ENCODE data around the gene CPA5.
"Not testable (repeated sequence)": the region's sequence is repeated elsewhere in the genome, so short reads cannot be mapped to it uniquely, and the experiment has no call there.

Gene CPA5

GRCh38 chr7:130358471-130358870 is 13.9 kb downstream of the CPA5 start:
- no peak for DNase-seq (ENCODE audit: low read depth, low spot score)

DNA sequence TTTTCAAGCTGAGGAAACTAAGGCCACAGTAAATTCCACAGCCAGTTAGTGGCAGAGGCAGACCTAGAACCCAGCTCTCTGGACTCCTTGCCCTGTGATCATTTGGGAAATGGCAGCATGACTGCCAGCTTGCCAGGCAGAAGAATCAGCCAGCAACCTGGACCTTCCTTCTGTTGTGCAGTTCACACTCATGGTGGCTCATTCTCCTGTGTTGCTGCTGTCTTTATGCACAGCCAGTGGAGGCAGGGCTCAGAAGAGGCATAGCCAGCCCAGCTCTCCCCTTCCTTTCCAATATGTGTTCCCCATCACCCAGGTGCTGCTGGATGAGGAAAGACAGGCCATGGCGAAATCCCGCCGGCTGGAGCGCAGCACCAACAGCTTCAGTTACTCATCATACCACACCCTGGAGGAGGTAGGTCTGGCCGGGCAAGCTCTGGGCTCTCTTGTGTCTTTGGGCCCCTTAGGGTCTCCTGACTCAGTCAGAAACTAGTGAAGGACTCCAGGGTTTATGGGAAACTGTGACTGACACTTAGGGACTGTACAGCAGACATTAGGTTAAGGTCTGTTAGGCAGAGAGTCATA is 14.8 kb downstream of the CPA5 start:
- DNase-seq (ENCODE audit: low read depth, low spot score), result no peak

- no peak for DNase-seq (ENCODE audit: low read depth, low spot score)
Observed at GRCh38 chr7:130360518-130360917, 15.9 kb downstream of the CPA5 start.

DNA sequence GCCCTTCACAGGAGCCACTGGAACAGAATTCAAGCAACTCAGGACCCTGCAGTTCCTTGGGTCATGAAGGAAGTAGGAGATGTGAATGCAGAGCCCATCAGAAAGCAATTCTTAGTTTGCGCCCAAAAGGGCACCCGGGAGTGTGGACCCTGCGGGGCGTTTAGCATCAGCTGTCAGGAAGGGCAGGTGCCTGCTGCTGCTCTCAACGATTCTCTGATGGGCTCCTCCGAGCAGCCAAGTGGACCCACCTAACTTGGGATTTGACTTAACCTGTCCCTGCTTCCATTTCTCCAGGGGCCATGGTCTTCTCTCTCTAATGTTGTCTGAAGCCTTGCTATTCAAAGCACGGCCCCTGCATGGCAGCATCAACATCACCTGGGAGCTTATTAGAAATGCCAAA is 17.1 kb downstream of the CPA5 start:
- DNase-seq (ENCODE audit: low read depth, low spot score), result no peak

- no peak for DNase-seq (ENCODE audit: low read depth, low spot score)
Observed at GRCh38 chr7:130362251-130362816, 17.7 kb downstream of the CPA5 start.

- DNase-seq (ENCODE audit: low read depth, low spot score), result no peak
Observed at GRCh38 chr7:130363026-130363847, 18.6 kb downstream of the CPA5 start.

DNA sequence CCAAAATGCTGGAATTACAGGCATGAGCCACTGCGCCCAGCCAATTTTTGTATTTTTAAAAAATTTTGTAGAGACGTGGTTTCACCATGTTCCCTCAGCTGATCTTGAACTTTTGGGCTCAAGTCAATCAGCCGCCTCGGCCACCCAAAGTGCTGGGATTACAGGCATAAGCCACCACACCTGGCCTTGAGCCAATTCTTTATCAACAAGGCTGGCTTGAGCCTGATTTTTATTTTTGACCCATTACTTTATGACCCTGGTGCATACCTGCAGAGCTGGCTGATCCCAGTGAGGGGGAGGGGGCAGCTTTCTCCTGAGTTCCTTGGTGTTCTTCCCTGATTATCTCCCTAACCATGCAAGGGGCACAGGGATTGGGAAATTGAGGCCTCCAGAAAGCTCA is 19.8 kb downstream of the CPA5 start:
- DNase-seq (ENCODE audit: low read depth, low spot score), result no peak

DNA sequence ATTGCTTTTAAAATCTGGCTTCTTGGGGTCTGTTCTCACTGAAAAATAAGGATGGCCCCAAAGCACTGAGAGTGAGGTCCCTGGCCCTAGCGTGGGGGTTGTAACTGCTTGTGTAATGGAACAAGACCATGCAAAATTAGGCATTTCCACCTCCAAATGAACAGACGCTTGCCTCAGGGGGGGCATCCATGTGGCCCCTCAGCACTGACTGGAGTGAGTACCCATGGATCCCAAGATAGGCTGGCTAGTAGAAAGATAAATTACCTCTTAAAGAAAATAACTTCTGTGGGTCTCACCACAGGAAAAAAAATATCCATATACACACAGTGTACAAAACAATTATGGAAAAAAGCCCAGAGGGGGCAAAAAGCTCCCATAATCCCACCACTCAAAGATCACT is 20.5 kb downstream of the CPA5 start:
- no peak for DNase-seq (ENCODE audit: low read depth, low spot score)

DNA sequence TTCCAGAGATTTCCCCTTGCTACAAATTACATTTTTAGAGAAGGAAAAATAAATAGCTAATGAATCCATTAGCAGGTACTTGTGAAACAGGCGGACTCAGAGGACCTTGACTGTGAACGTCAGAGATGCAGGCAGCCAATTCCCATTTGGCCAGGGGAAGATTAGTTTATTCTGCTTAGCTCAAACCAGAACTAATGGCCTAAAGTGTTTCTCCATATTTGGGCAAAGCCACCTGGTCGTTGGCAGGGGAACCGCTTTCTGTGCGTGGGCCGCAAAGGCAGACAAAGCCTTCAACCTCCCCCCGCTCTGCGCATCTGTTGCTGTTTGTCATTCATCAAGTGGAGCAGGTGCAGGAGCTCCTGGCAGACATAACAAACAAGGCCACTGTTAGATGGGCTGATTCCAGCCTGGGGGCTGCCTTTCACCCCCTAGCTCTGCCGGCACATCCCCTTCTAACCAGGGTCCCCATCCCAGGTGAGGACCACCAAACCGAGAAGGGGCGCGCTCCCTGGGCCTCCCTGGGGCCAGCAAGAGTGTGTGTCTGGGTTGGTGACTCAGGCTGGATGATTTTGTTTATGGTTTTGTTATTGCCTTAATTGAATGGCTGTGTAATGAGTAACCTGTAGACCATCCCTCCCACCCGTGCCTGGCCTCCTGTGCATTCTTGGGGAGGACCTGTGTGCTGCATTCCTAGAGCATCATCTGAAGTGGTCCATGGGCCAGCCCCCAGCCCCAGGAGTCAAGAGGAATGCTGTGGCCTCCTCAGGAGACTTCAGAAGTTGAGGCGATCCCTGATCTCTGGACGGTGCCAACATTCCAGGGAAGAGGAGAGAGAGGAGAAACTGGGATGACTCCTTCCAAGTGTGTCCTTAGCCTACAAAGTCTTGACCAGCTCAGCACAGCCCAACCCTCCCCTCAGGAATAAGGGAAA is 21.2 kb downstream of the CPA5 start:
- no peak for DNase-seq (ENCODE audit: low read depth, low spot score)

GRCh38 chr7:130366564-130366963 is 21.9 kb downstream of the CPA5 start:
- no peak for DNase-seq (ENCODE audit: low read depth, low spot score)

DNA sequence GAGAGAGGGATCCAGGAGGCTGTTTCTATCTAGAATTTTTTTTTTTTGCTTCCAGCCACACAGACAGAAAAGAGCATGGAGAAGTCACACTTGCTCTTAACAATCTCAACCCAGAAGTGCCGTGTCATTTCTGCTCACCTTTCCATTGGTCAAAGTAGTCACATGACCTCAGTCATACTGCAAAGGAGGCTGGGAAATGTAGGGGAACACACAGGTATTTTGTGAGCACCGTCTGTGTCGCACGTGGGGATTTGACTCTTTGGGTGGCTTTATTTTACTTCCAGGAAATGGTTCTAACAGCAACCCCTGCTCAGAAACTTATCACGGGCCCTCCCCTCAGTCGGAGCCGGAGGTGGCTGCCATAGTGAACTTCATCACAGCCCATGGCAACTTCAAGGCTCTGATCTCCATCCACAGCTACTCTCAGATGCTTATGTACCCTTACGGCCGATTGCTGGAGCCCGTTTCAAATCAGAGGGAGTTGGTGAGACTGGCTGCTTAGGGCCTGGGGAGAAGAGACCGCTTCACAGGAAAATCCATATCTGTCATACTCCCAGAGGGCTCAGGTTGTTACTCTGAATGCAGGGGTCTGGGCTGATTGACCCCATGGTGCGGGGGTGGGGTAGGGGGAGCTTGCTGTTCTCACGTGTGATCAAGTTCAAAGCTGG is 22.6 kb downstream of the CPA5 start:
- no peak for DNase-seq (ENCODE audit: low read depth, low spot score)

- DNase-seq (ENCODE audit: low read depth, low spot score), result no peak
Observed at GRCh38 chr7:130367836-130368746, 23.5 kb downstream of the CPA5 start.

GRCh38 chr7:130369110-130369711 is 24.6 kb downstream of the CPA5 start:
- DNase-seq (ENCODE audit: low read depth, low spot score), result no peak

DNA sequence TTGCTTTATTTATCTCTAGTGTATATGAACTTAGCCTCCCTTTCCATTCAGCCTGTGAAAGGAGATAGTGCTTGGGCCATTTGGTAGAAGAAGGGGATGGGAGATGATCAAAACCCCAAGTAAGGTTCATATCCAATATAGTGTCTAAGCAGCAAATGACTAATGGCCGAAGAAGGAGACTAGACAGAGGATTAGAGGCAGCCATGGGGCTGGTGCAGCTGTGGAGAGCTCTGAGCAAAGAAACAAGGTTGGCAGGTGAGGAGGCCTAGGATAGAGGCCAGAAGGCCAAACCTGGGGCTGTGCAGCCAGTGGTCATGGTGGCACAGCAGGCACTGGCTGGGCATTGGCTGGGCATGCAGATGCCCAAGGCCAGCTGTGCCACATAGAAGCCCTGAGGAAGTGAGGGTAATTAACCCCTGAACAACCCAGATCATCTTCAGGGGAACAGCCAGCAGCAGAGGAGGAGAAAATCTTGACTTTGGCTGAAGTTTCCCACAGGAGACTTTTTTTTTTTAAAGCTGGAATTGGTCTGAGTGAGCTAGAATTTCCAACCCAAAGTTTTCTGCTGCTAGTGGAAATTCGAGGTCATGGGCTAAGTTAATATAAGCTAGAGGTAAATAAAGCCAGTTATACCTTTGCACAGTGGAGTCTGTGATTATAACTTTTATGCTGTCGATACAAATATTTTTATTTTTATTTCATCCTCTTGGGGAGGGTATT is 25.4 kb downstream of the CPA5 start:
- DNase-seq (ENCODE audit: low read depth, low spot score), result no peak

DNA sequence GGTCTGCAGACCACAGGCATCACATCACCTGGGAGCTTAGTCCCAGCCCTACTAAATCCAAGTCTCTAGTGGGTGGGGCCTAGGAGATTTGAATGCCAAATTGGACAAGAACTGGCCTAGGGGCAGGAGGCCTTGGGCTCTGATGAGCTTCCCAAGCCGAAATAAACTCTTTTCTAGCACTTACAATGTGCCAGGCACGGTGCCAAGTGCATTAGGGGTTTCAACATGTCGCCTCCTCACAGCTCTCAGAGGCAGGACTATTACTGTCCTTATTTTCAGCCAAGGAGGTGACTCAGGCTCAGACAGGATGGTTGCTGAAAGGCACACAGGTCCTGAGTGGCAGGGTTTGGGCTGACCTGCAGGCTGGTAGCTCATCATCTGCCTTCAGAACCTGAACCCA is 26.4 kb downstream of the CPA5 start:
- DNase-seq (ENCODE audit: low read depth, low spot score), result no peak

DNA sequence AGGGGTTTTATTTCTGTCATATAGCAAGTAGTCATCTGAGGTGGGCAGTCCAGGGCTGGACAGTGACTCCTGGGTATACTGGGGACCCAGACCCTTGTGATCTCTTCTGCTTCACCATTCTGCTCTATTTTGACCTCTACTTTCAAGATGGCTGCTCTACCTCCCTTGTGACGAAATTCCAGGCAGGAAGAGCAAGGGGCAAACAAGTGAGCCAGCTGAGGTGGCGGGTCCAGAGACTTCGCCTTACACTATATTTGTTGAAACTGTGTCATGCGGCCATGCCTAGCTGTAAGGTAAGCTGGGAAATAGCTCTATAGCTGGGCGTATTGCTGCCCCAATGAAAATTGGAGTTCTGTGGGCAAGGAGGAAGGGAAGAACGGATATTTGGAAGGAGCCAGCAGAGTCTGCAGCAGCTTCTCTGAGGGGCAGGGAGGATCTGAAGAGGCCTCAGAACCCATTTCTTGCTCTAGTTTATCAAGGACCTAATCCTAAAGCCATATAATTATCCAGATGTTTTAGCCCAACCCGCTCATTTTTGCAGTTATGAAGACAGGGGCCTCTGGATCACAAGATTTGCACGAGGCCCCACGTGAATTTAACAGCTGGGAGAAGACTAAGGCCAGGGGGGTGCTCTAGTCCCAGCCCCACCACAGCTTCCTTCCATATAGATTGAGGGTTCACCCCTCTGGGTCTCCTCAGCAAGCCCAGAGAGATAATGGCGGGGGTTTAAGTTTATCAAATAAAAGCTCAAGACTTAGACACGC is 28.0 kb downstream of the CPA5 start:
- no peak for DNase-seq (ENCODE audit: low read depth, low spot score)

GRCh38 chr7:130374507-130374906 is 29.9 kb downstream of the CPA5 start:
- DNase-seq (ENCODE audit: low read depth, low spot score), result no peak

DNA sequence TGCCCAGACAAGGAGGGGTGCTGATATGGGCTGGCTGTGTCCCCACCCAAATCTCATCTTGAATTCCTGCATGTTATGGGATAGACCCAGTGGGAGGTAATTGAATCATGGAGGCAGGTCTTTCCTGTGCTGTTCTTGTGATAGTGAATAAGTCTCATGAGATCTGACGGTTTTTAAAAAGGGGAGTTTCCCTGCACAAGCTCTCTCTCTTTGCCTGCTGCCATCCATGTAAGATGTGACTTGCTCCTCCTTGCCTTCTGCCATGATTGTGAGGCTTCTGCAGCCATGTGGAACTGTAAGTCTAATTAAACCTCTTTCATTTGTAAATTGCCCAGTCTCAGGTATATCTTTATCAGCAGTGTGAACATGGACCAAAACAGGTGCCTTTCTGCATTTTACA is 31.8 kb downstream of the CPA5 start:
- not testable (repeated sequence) for DNase-seq (ENCODE audit: low read depth, low spot score)

DNA sequence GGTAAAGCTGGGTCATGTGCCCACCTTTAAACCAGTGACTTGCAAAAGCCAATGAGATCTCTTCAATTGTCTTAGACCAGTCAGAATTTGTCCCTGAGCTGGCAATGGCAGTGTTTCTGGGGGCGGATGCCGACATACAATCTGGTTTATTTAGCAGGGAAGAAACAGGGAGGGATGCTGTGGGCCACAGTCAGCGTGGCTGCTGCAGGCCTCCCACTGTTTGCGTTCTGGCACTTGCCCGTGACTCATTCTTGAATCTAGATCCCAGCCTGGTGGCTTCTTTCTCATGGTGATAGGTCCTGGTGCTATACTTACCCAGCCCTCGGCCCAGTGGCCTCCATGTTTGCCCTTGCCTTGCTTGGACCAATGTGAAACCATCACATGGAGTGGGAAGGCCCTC is 32.6 kb downstream of the CPA5 start:
- DNase-seq (ENCODE audit: low read depth, low spot score), result no peak

Data from activated naive CD8-positive, alpha-beta T cell treated with anti-CD3 and anti-CD28 coated beads, Interleukin-2, amount 50 U/mL, for 16 hours (primary cell).